GM12892 (cell line): ENCODE results near the gene STK11.

ENCODE experiments used
- POLR2AphosphoS5 ChIP-seq: IDR thresholded peaks from 2 replicates; pipeline ENCODE4 v1.6.1; 2011; ENCODE audit warnings: low read depth, low read length, control low read depth
- TAF1 ChIP-seq: IDR thresholded peaks from 2 replicates; pipeline ENCODE4 v1.6.1; 2011; ENCODE audit warnings: low read depth, mild to moderate bottlenecking, control low read depth, low read length, borderline replicate concordance

DNA sequence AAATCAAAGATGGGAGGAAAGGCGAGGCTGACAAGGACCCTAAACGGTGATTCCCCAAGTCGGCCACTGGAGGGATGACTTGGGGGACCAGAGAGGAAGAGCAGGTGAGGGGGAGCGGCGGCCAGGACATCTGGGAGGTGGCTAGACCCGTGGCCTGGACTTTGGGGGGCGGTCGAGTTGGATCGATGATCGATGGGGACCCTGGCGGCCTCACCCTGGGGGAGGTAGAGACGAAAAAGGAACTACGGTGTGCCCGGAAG lies 55.9 kb downstream of the STK11 start:
- no peak for TF ChIP-seq TAF1
- TF ChIP-seq POLR2AphosphoS5 = no peak
